K562 (cell line): Measurements from ENCODE around the gene SSU72. TPM values are rescaled to one million over a fixed set of nuclear protein-coding genes. Genes with fewer than 3 reads are reported as not detected.

ENCODE experiments used
- ATAC-seq: fragments of 200-7000 bp; cut with Tn5 transposase; 3 replicates; pipeline ENCODE4 v1.9.1; 2020; ENCODE audit warnings: moderate library complexity
- BruUV-seq: library from RNA; stranded (reverse); fragments of 400-500 nt; replicated peaks from 2 replicates; lab custom pipeline; 2021; lab: Mats Ljungman, UMichigan
- CTCF ChIA-PET: fragments of 300-600 bp; formaldehyde crosslinking; extraction: SDS; loops from one replicate; lab custom pipeline; 2021; ENCODE audit warnings: low intra/inter-chr PET ratio; lab: Yijun Ruan, JAX
- POLR2A ChIA-PET: fragments of 300-600, 350-650 bp; sonication (Branson Sonifier 250); formaldehyde crosslinking; extraction: SDS; loops from one replicate; lab custom pipeline; 2021; ENCODE audit warnings: antibody characterized with exemption, inconsistent platforms; lab: Yijun Ruan, JAX
- DNase-seq, 4 experiments: peaks; one replicate each; pipeline versions ENCODE4 v3.0.0 to v3.0.0-alpha.2; 2011 to 2018; ENCODE audit warnings: low spot score in 3 of 4, mixed read lengths in 3 of 4; ENCODE audit errors: extremely low read depth in 1 of 4
- FAIRE-seq: peaks from 2 replicates; lab custom pipeline; 2011; peaks lifted over from hg19 to GRCh38; lab: Jason Lieb, UNC
- H2AFZ ChIP-seq: 2 replicates; pipeline ENCODE4 v1.6.0; 2011; ENCODE audit warnings: low read depth, low read length, control low read depth, inconsistent platforms
- H3K27ac ChIP-seq: fragments of 200-600 bp; 3 replicates; pipeline ENCODE4 v1.8.0; 2011; ENCODE audit warnings: low read depth, mild to moderate bottlenecking, control low read depth, inconsistent platforms, low read length, moderate library complexity, mixed read lengths; ENCODE audit errors: extremely low read depth
- H3K27me3 ChIP-seq, 2 experiments: fragments of 300-600 bp in 1 of 2; 2 replicates in 1 of 2; 3 replicates in 1 of 2; pipeline versions ENCODE4 v1.6.0 to v1.8.0; 2011; ENCODE audit warnings: inconsistent platforms in 2 of 2, low read length in 2 of 2, mild to moderate bottlenecking in 1 of 2, mixed read lengths in 1 of 2, moderate library complexity in 1 of 2; ENCODE audit not compliant: control insufficient read depth in 2 of 2, insufficient read depth in 2 of 2
- H3K36me3 ChIP-seq: fragments of 300-600 bp; 3 replicates; pipeline ENCODE4 v1.8.0; 2011; ENCODE audit warnings: mild to moderate bottlenecking, low read length, inconsistent platforms; ENCODE audit not compliant: control insufficient read depth, insufficient read depth
- H3K4me1 ChIP-seq, 2 experiments: fragments of 200-600 bp in 1 of 2; replicated peaks in 1 of 2; 2 replicates in 1 of 2; 3 replicates in 1 of 2; pipeline versions ENCODE4 v1.5.1 to v1.8.0; 2011; ENCODE audit warnings: inconsistent platforms in 2 of 2, low read length in 2 of 2, mild to moderate bottlenecking in 1 of 2, mixed read lengths in 1 of 2, moderate library complexity in 1 of 2; ENCODE audit not compliant: control insufficient read depth in 2 of 2, insufficient read depth in 2 of 2
- H3K4me2 ChIP-seq: 2 replicates; pipeline ENCODE4 v1.6.1; 2011; ENCODE audit warnings: low read length, control low read depth, inconsistent platforms, mixed read lengths; ENCODE audit not compliant: insufficient read depth
- H3K4me3 ChIP-seq: fragments of 200-600 bp; sonication (generic), shearing (Covaris generic); 2 replicates; pipeline ENCODE4 v1.5.1; 2016; ENCODE audit warnings: control low read depth, inconsistent platforms
- H3K79me2 ChIP-seq: fragments of 200-600 bp; 3 replicates; pipeline ENCODE4 v1.8.0; 2011; ENCODE audit warnings: low read length, inconsistent platforms; ENCODE audit not compliant: control insufficient read depth, insufficient read depth
- H3K9ac ChIP-seq, 2 experiments: 2 replicates each; pipeline versions ENCODE4 v1.6.0 to v1.6.1; 2011; ENCODE audit warnings: low read depth in 2 of 2, low read length in 2 of 2, control low read depth in 1 of 2, inconsistent platforms in 1 of 2, mild to moderate bottlenecking in 1 of 2, mixed read lengths in 1 of 2; ENCODE audit not compliant: insufficient read depth in 1 of 2
- H3K9me1 ChIP-seq: one replicate; pipeline ENCODE4 v1.6.0; 2011; ENCODE audit warnings: inconsistent platforms, mild to moderate bottlenecking, low read length, moderate library complexity; ENCODE audit not compliant: control insufficient read depth, insufficient read depth
- H3K9me3 ChIP-seq: replicated peaks from 2 replicates; pipeline ENCODE4 v1.5.1; 2011; ENCODE audit warnings: low read depth, low read length, inconsistent platforms; ENCODE audit not compliant: control insufficient read depth, insufficient read depth
- H4K20me1 ChIP-seq: replicated peaks from 2 replicates; pipeline ENCODE4 v1.6.1; 2011; ENCODE audit warnings: low read length, inconsistent platforms, mixed read lengths; ENCODE audit not compliant: control insufficient read depth, insufficient read depth
- BCOR ChIP-seq: fragments of 450-650 bp; IDR thresholded peaks from 2 replicates; pipeline ENCODE4 v1.6.1; 2016
- FOS ChIP-seq: IDR thresholded peaks from 3 replicates; pipeline ENCODE4 v1.6.1; 2011; ENCODE audit not compliant: insufficient read length; ENCODE audit errors: extremely low read depth
- PHTF2 ChIP-seq: fragments of 250-450 bp; sonication (Bioruptor Pico); IDR thresholded peaks from 2 replicates; pipeline ENCODE4 v1.5.0; 2021; ENCODE audit warnings: mild to moderate bottlenecking
- POLR2G ChIP-seq: fragments of 200-400 bp; formaldehyde crosslinking; IDR thresholded peaks from 2 replicates; pipeline ENCODE4 v1.6.1; 2017; ENCODE audit warnings: low read depth, mild to moderate bottlenecking, antibody characterized with exemption, low read length, moderate library complexity
- TFAP4 ChIP-seq: sonication (generic); formaldehyde crosslinking; IDR thresholded peaks from 2 replicates; pipeline ENCODE4 v1.8.0; 2022; ENCODE audit warnings: missing genetic modification reagents, mild to moderate bottlenecking, moderate library complexity, borderline replicate concordance
- WGBS: fragments of 100-300 bp; shearing (Covaris generic); methylation state at CpG from one replicate; pipeline ENCODE4 v1.1.6; 2016; ENCODE audit warnings: low coverage, mixed read lengths; ENCODE audit not compliant: insufficient coverage; ENCODE audit errors: missing lambda C conversion rate; 5-methylcytosine and 5-hydroxymethylcytosine counted together
- in situ Hi-C: fragments of 300-500 bp; cut with MboI; formaldehyde crosslinking; loops from 4 replicates; pipeline ENCODE4 v1.15.0; 2018; ENCODE audit warnings: inconsistent platforms, mixed read lengths
- intact Hi-C: fragments of 100-400 bp; cut with micrococcal nuclease; formaldehyde crosslinking; loops from 2 replicates; pipeline ENCODE4 v1.14.2; 2022
- polyA plus RNA-seq, 8 experiments: library from polyadenylated mRNA; depleted of rRNA in 4 of 8; stranded (reverse) in 5 of 8; unstranded in 3 of 8; fragments of >200 nt; fragmentation: Nextera tagmentation in 2 of 8; fragmentation: Illumina TruSeq in 1 of 8; extraction: Ambion mirVana in 2 of 8; extraction: Trizol in 1 of 8; gene quantifications; 2 replicates each; pipeline versions ENCODE4 v1.2.1 to v1.2.3, GENCODE V29; 2011 to 2014; ENCODE audit warnings: inconsistent platforms in 1 of 8, missing spikeins in 1 of 8
- total RNA-seq, 7 experiments: library from RNA; depleted of rRNA in 6 of 7; stranded (reverse); fragments of >200 nt in 6 of 7; fragmentation: Illumina TruSeq in 2 of 7; extraction: Trizol in 2 of 7; gene quantifications; 2 replicates each; pipeline versions ENCODE4 v1.2.1 to v1.2.3, GENCODE V29; 2011 to 2021; ENCODE audit warnings: low replicate concordance in 1 of 7

SSU72 gene
- total and polyA plus RNA-seq, 9 of the 15 experiments (the other 6 are each of a cell fraction or from before 2014, with no cell fraction given), result 70.8 to 201 (median 94.6) TPM

GRCh38 chr1:1547476-1547875, 27.2 kb downstream of the SSU72 start:
- Histone ChIP-seq H3K36me3 (peaks cover 71% of the 10 kb centered on the region; the same call in 2 of the 3 replicates), H2AFZ (no peak overlapping the region), H3K9me3 (no peaks in the 10 kb centered on the region), H3K4me2 (no peak overlapping the region), H3K4me1 (peaks cover 0 to 51% of the 10 kb centered on the region in 2 experiments; a peak in 2 of 5 replicates), H3K9me1 (peaks cover 7% of the 10 kb centered on the region), H3K4me3 (no peak overlapping the region), H4K20me1 (peaks cover 16% of the 10 kb centered on the region), H3K27ac (no peak overlapping the region), H3K27me3 (no peaks in the 10 kb centered on the region), H3K9ac (no peak overlapping the region; a peak in 1 of 4 replicates), H3K79me2 (peaks cover 32% of the 10 kb centered on the region)
- intact Hi-C loops, result no loop called here
- TF ChIP-seq FOS, result no peak
- TF ChIP-seq POLR2G, result peak; percentile 59; the same call in 1 of the 2 replicates
- no peak for TF ChIP-seq PHTF2 (CRISPR knock-in tag)
- no TSS peak for BruUV-seq
- CTCF ChIA-PET, result no interaction called here
- no peak for FAIRE-seq
- no peak for DNase-seq
- ATAC-seq, result no peak
- in situ Hi-C loops, result no loop called here
- POLR2A ChIA-PET, result interaction anchor here (0.6 to 4.7 kb wide), 4 partner anchors 10 to 147 kb away, joined by 3 to 36 read pairs (median 6); no protein-coding TSS in a partner anchor
- WGBS, result 96% methylated on average over 17 of the region's 19 CpGs

- Histone ChIP-seq H3K4me2 (no peak overlapping the region), H3K9me1 (peaks cover 6% of the 10 kb centered on the region), H3K27ac (no peak overlapping the region), H3K27me3 (no peaks in the 10 kb centered on the region), H3K36me3 (peaks cover 71% of the 10 kb centered on the region), H3K9me3 (no peaks in the 10 kb centered on the region), H3K4me3 (no peak overlapping the region), H3K4me1 (peaks cover 0 to 51% of the 10 kb centered on the region in 2 experiments; a peak in 2 of 5 replicates), H2AFZ (no peak overlapping the region), H3K9ac (peak overlapping the region in 1 of 2 experiments; percentile 69; a peak in 1 of 4 replicates), H4K20me1 (peaks cover 16% of the 10 kb centered on the region), H3K79me2 (peaks cover 28% of the 10 kb centered on the region)
- FAIRE-seq (no peak), ATAC-seq (no peak), DNase-seq (no peak)
- intact Hi-C loops, result no loop called here
- in situ Hi-C loops, result no loop called here
- TF ChIP-seq TFAP4 (0 out of 2 replicates have a peak, but pooled peaks have one; percentile 3), BCOR (no peak), POLR2G (peak; percentile 49; the same call in 1 of the 2 replicates)
- 91% methylated on average over 8 of the region's 9 CpGs for WGBS
- no TSS peak for BruUV-seq
- POLR2A ChIA-PET, result interaction anchor here (0.6 to 4.7 kb wide), 4 partner anchors 10 to 49 kb away, joined by 4 to 36 read pairs (median 6); no protein-coding TSS in a partner anchor
- CTCF ChIA-PET, result no interaction called here
Measured at GRCh38 chr1:1547011-1547410, 27.7 kb downstream of the SSU72 start.
